ENCODE results near the gene CRYBG1.

GRCh38 chr6:106528521-106528920, 168.0 kb downstream of the CRYBG1 start:
- TF ChIP-seq ELF4 (CRISPR knock-in tag; IDR thresholded peaks at IDR 0.05; ENCODE audit: borderline replicate concordance) (no peak), ZNF34 (CRISPR knock-in tag; IDR thresholded peaks at IDR 0.05; ENCODE audit: borderline replicate concordance) (no peak), TCF7L2 (IDR thresholded peaks at IDR 0.05; ENCODE audit: low read depth, low read length) (no peak), SALL1 (CRISPR knock-in tag; IDR thresholded peaks at IDR 0.05) (no peak)
